Measurements from ENCODE around the gene KPNB1. TPM values are rescaled to one million over a fixed set of nuclear protein-coding genes. Genes with fewer than 3 reads are reported as not detected.

Gene KPNB1
- total RNA-seq, 1 experiment from 2014 or later: 192 TPM

- in situ Hi-C loops (cut with HindIII; ENCODE audit: low pct_unique_long_range_greater_than_20kb, low sequenced_read_pairs): no loop called here
- DNase-seq (ENCODE audit: low read depth): no peak
Measured at GRCh38 chr17:47704736-47705135, 55.0 kb downstream of the KPNB1 start.

DNA sequence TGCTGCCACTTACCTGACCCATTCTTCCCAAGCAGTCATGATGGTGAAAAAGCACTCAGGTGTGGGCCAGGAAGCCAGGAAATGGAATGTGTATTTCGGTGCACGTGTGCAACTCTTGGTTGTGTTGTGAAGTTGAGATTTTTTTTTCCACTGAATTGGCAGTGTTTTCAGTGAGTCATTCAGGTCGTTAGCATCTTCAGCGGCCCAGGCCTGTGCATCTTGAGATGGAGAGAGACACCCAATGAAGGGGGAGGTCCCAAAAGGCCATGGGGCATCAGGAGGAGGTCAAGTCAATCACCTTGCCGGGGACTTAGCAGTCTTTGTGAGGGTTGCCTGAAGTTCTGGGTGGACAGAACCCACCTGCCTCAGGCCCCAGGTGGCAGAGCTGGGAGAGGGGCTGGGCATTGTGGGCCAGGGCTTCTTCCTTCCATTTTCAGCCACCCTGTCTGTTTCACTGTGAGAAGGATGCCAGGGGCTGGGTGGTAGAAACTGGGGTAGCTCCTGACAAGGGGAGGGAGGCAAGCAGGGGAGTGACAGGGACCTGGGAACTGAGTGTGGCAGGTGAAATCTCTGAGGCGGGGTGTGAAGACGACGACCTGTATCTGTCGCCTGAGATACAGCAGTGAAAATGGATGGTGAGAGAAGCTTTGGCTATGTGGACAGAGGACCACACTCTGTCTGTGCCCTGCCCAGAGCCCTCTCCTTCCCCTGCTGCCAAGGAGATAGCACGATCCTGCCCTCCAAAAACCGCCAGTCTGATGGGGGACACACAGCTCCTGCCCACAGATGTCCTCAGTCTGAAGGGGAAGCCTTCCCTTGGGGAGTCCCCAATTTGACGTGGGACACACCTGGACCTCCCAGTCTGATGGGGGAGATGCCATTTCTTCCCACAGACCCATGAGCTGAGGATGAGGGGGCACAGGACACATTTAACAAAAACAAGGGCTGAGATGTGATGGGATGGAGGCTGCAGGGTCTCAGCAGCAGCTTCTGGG is 56.1 kb downstream of the KPNB1 start:
- no peak for DNase-seq (ENCODE audit: low read depth)
- in situ Hi-C loops (cut with HindIII; ENCODE audit: low pct_unique_long_range_greater_than_20kb, low sequenced_read_pairs): no loop called here

- DNase-seq (ENCODE audit: low read depth): no peak
- in situ Hi-C loops (cut with HindIII; ENCODE audit: low pct_unique_long_range_greater_than_20kb, low sequenced_read_pairs): no loop called here
Measured at GRCh38 chr17:47707056-47707804, 57.5 kb downstream of the KPNB1 start.

- in situ Hi-C loops (cut with HindIII; ENCODE audit: low pct_unique_long_range_greater_than_20kb, low sequenced_read_pairs): no loop called here
- no peak for DNase-seq (ENCODE audit: low read depth)
Measured at GRCh38 chr17:47707884-47708283, 58.2 kb downstream of the KPNB1 start.

DNA sequence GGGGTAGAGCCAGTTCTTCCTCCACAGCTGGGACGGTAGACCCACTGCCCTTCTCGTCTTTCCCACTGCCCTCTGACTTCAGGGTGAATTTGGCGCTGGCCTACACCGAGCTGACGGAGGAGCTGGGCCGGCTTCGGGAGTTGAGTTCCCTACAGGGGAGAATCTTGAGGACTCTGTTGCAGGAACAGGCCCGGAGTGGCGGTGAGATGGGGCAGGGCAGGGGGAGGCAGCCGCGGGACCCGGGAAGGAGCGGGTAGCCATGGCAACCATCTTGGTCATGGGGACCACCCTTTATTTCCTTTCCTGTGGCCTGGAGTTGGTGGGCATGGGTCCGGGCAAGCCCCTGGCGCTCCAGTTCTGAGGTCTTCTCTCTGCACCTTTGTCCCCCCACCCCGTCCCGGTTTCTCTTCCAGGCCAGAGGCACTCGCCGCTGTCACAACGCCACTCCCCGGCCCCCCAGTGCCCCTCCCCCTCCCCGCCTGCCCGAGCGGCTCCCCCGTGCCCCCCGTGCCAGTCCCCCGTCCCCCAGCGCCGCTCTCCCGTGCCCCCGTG is 58.7 kb downstream of the KPNB1 start:
- in situ Hi-C loops (cut with HindIII; ENCODE audit: low pct_unique_long_range_greater_than_20kb, low sequenced_read_pairs): no loop called here
- no peak for DNase-seq (ENCODE audit: low read depth)

- in situ Hi-C loops (cut with HindIII; ENCODE audit: low pct_unique_long_range_greater_than_20kb, low sequenced_read_pairs): no loop called here
- no peak for DNase-seq (ENCODE audit: low read depth)
Measured at GRCh38 chr17:47708864-47709541, 59.3 kb downstream of the KPNB1 start.

GRCh38 chr17:47709594-47709993 is 59.9 kb downstream of the KPNB1 start:
- no peak for DNase-seq (ENCODE audit: low read depth)
- in situ Hi-C loops (cut with HindIII; ENCODE audit: low pct_unique_long_range_greater_than_20kb, low sequenced_read_pairs): no loop called here

DNA sequence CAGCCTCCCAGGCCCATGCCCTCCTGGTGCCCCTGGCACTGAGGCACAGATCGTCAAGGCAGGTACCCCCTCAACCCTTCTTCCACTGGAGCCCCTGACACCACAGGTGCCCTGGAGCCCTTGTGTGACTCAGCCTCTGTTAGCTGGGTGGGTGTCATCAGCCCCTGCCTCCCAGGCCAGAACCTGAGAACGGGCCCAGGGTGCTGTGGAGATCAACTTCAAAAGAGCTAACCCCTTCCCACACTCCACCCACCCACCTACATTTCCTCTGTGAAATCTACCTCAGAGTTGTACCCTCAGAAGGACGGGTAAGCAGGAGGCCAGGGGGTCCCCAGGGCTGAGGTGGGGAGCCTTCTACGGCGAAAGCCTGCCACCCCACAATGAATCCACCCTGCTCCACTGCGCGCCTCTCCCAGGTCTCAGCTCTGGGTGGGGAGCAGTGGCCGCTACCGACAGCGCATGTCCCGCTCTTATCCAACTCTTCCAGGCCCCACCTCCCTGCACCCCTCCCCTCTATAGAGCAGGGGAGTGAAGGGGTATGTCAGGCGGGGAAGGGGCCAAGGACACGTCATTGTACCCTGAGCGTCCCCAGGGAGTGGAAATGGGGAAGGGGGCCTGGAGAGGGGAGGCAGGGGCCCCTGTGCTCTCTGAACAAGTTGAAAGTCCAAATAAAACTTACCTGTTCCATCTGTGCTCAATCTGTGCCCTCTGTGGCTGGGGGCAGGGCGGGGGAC is 61.8 kb downstream of the KPNB1 start:
- in situ Hi-C loops (cut with HindIII; ENCODE audit: low pct_unique_long_range_greater_than_20kb, low sequenced_read_pairs): no loop called here
- no peak for DNase-seq (ENCODE audit: low read depth)

- in situ Hi-C loops (cut with HindIII; ENCODE audit: low pct_unique_long_range_greater_than_20kb, low sequenced_read_pairs): no loop called here
- DNase-seq (ENCODE audit: low read depth): no peak
Measured at GRCh38 chr17:47712330-47713023, 62.8 kb downstream of the KPNB1 start.

- in situ Hi-C loops (cut with HindIII; ENCODE audit: low pct_unique_long_range_greater_than_20kb, low sequenced_read_pairs): no loop called here
- DNase-seq (ENCODE audit: low read depth): no peak
Measured at GRCh38 chr17:47713980-47714700, 64.4 kb downstream of the KPNB1 start.

DNA sequence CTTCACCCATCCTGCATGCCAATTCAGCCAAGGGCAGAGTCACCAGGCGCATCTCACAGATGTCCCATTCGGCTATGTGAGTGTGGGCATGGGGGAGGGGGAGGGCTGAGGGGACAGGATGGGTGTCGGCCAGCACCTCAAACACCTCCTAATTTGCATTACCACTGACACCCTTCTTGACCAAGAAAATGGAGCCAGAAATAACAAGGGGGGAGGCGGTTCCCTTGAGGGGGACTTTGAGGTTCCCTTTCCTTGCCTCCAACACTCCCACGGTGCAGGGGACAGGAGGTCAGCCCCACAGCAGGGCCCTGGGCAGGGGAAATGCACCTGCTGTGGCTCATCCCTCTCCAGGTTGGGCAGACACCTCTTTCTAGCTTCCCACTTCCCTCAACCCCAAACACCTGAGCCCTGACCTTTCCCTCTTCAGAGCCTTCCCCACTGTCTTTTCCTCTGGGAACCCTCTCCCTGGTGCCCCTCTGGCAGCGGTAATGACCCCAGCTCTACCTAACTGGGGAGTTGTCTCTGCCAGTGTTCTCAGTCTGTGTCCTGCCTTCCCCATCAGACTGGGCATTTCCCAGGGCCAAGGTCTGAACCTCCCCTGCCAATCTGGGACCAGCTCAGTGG is 65.2 kb downstream of the KPNB1 start:
- DNase-seq (ENCODE audit: low read depth): no peak
- in situ Hi-C loops (cut with HindIII; ENCODE audit: low pct_unique_long_range_greater_than_20kb, low sequenced_read_pairs): no loop called here

DNA sequence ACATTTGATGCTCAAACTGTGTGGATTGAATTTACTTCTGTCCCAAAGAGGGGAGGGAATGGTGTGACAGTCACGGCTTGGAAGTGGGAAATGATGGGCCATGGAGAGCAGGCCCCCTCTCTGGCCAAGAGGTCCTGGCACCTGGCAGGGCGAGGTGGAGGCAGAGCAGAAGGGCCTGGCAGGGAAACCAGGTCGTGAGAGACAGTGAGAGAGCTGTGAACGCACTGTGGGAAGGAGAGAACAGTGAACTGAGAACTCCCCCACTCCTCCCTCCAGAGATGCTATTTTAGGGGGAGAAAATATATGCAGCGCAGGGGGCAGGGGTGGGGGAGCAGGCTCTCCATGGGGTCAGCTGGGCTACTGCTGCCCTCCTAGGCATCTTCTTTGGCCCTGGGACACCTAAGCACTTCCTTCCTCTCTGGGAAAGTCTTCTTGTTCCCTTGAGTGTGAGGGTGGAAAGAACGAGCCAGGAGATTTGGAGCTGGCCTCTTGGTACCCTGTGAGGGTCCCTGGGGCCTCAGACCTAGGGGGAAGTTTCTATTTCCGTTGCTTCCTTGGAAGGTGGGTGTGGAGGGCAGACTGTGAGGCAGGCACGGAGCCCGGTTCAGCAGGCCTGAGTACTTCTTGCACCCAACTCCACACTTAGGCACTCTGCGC is 66.1 kb downstream of the KPNB1 start:
- in situ Hi-C loops (cut with HindIII; ENCODE audit: low pct_unique_long_range_greater_than_20kb, low sequenced_read_pairs): no loop called here
- no peak for DNase-seq (ENCODE audit: low read depth)

- DNase-seq (ENCODE audit: low read depth): no peak
- in situ Hi-C loops (cut with HindIII; ENCODE audit: low pct_unique_long_range_greater_than_20kb, low sequenced_read_pairs): no loop called here
Measured at GRCh38 chr17:47716375-47716774, 66.7 kb downstream of the KPNB1 start.

DNA sequence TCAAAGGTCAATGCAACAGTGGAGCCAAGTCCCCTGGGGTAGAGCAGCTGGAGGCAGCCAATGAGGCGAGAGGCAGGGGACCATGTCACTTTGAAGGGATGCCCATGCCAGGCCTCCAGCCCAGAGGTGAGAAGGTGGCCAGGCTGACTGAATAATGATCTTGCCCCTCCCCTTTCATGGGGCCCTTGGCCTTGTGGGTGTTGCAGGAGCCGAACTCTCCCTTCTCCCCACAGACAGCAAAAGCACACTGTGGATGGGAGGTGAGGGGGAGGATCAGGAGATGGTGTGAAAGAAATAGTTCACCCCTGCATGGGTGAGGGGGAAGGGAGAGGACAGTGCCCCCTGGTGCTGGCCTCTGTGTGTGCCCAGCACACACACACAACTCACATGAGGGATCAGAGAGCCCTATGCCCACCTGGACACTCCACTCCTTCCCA is 67.6 kb downstream of the KPNB1 start:
- no peak for DNase-seq (ENCODE audit: low read depth)
- in situ Hi-C loops (cut with HindIII; ENCODE audit: low pct_unique_long_range_greater_than_20kb, low sequenced_read_pairs): no loop called here

DNA sequence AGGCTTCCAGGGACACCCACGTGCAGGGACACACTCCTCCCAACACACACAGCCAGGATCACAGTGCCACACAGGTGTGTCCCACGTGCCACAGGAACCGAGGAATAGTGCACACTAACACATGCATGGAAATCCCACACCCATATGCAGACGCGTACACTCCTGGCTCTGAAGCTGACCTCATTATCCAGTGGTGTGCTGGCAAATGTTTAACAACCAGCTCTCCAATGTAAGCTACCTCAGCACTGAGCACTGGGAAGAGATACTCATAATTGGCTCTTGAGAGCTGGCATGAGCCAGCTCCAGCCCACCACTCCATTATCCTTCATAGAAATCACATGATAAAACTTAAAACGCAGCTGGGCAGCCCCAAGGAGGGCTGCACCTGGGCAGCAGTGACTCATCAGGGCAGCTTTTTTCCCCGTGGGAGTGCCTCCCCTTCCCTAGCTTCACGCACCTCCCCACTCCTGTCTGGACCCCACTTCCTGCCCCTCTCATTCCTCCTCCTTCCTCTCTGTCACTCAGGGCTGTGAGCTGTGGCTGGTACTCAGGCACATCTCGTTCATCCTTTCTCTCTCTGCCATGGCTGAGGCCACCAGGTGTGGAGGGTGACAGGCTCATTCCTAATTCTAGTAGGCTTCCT is 68.4 kb downstream of the KPNB1 start:
- DNase-seq (ENCODE audit: low read depth): no peak
- in situ Hi-C loops (cut with HindIII; ENCODE audit: low pct_unique_long_range_greater_than_20kb, low sequenced_read_pairs): no loop called here

All from Caki2 (cell line).